Right cardiac atrium (tissue), 5 donors: ENCODE data around the gene LASP1. TPM values are rescaled to one million over a fixed set of nuclear protein-coding genes. Genes with fewer than 3 reads are reported as not detected.

Source experiments
- ATAC-seq, 2 donors: fragments of 200-7000 bp; cut with Tn5 transposase; one replicate each; pipeline versions ENCODE4 v1.8.0 to v1.9.1; 2020; ENCODE audit warnings: moderate library complexity in 2 of 2, mild to moderate bottlenecking in 1 of 2
- DNase-seq, 3 donors: peaks; one replicate each; pipeline ENCODE4 v3.0.0-alpha.2; 2020
- H3K27ac ChIP-seq: one replicate; pipeline ENCODE4 v1.5.1; 2013; ENCODE audit warnings: mild to moderate bottlenecking, low read length, control low read depth, moderate library complexity
- H3K27me3 ChIP-seq: one replicate; pipeline ENCODE4 v1.6.1; 2013; ENCODE audit not compliant: control insufficient read depth, insufficient read depth
- H3K4me1 ChIP-seq: one replicate; pipeline ENCODE4 v1.6.1; 2013; ENCODE audit warnings: low read length; ENCODE audit not compliant: control insufficient read depth, insufficient read depth
- H3K4me3 ChIP-seq: one replicate; pipeline ENCODE4 v1.5.1; 2013; ENCODE audit warnings: low read length, control low read depth
- H3K9me3 ChIP-seq: one replicate; pipeline ENCODE4 v1.6.1; 2013; ENCODE audit warnings: low read length; ENCODE audit not compliant: control insufficient read depth
- WGBS: extraction: QIAGEN DNeasy Blood & Tissue Kit; methylation state at CpG from one replicate; pipeline ENCODE4 v1.1.7; 2013; 5-methylcytosine and 5-hydroxymethylcytosine counted together
- intact Hi-C, 4 donors: fragments of 100-400 bp; cut with DNase I; formaldehyde crosslinking; loops; one replicate each; pipeline versions ENCODE4 v1.11.0 to v1.14.0; 2022 to 2023
- long read RNA-seq, 4 donors: library from polyadenylated mRNA; unstranded; transcript quantifications; one replicate each; pipeline ENCODE4 v2.0.0, GENCODE V29; 2020 to 2021
- polyA plus RNA-seq: library from polyadenylated mRNA; stranded (reverse); fragments of 200-250 nt; gene quantifications from one replicate; pipeline ENCODE4 v1.2.3, GENCODE V29; 2013
- total RNA-seq, 4 donors: library from RNA; stranded (reverse); fragmentation: NEBNext Ultra II Directional; extraction: Animal tissue kit (Norgen Biotek cat#: 25700); gene quantifications; one replicate each; pipeline ENCODE4 v1.2.1, GENCODE V29; 2021
- donor health status: healthy with polysubstance abuse.
- donor health status: DM: no; HTN: yes; CAD: no.
- donor health status: DM: no; HTN: no; CAD: no.
- donor health status: DM: no; HTN: yes; CAD: no; lungs with severe emphysema.
- donor health status: DM: yes; HTN: yes; CAD: no.

Gene LASP1, protein sequence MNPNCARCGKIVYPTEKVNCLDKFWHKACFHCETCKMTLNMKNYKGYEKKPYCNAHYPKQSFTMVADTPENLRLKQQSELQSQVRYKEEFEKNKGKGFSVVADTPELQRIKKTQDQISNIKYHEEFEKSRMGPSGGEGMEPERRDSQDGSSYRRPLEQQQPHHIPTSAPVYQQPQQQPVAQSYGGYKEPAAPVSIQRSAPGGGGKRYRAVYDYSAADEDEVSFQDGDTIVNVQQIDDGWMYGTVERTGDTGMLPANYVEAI
- total RNA-seq (10 to 100 TPM; 29.2 to 39.6 (median 35.8) TPM), polyA plus RNA-seq (23.8 TPM)
- long read RNA-seq, donor 1, full-length matches to known transcripts = 22 of 71 reads
- long read RNA-seq, donor 1, partial matches to known transcripts = 46 of 71 reads
- long read RNA-seq, donor 1, other reads (novel, unspliced or antisense) = 3 of 71 reads
- long read RNA-seq, donor 2, full-length matches to known transcripts = 18 of 39 reads
- long read RNA-seq, donor 2, partial matches to known transcripts = 14 of 39 reads
- long read RNA-seq, donor 2, other reads (novel, unspliced or antisense) = 7 of 39 reads
- long read RNA-seq, donor 3, full-length matches to known transcripts = 48 of 185 reads
- long read RNA-seq, donor 3, partial matches to known transcripts = 86 of 185 reads
- long read RNA-seq, donor 3, other reads (novel, unspliced or antisense) = 51 of 185 reads
- long read RNA-seq, donor 4, full-length matches to known transcripts = 12 of 20 reads
- long read RNA-seq, donor 4, partial matches to known transcripts = 5 of 20 reads
- long read RNA-seq, donor 4, other reads (novel, unspliced or antisense) = 3 of 20 reads

DNA sequence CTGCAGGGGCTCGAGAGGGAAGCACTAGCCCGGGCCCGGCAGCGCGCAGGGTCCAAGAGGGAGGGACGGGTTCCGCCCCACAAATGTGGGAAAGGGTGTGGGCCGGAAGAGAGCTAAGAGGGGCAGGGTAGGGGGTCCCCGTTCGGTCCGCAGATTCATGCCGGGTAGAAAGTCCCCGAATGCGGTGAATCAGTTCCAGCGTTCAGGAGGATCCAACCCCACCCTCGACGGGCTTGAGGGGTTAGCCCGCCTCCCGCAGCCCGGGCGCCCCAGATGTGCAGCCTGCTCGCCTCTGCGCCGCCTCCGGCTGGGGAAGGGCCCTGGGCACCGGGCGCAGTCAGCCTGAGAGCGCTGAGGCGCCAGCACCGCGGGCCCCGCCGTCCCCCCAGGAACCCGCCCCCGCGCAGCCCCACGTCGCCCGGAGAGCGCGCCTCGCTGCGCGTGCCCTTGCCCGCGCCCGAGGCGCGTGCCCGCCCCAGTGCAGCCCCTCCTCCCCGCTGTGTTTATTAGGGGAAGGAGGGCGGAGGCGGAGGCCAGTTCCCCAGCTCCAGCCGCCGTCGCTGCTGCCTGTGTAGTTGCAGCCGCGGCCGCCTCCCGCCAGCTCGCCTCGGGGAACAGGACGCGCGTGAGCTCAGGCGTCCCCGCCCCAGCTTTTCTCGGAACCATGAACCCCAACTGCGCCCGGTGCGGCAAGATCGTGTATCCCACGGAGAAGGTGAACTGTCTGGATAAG is at the start of gene LASP1:
TSS of gene LASP1 (plus strand) at position 533 of the 733 bp plus-strand sequence. CDS start at position 665, 132 bp downstream.
- ATAC-seq (peak; percentile 88 to 90), DNase-seq (peak; percentile 89 to 96 (median 96))
- intact Hi-C loops = loop anchor here in 1 of 4 donors (10.0 kb wide), 1 partner anchor 105 kb away; no protein-coding TSS in a partner anchor
- WGBS = under 1% methylated on average over 73 of the region's 73 CpGs
- no peaks in the 10 kb centered on the region for H3K27me3 ChIP-seq
- no peaks in the 10 kb centered on the region for H3K9me3 ChIP-seq
- H3K27ac ChIP-seq = peak within 1 kb of the TSS; percentile 94
- peaks cover 21% of the 10 kb centered on the region for H3K4me1 ChIP-seq
- peak within 1 kb of the TSS; percentile 83 for H3K4me3 ChIP-seq

DNA sequence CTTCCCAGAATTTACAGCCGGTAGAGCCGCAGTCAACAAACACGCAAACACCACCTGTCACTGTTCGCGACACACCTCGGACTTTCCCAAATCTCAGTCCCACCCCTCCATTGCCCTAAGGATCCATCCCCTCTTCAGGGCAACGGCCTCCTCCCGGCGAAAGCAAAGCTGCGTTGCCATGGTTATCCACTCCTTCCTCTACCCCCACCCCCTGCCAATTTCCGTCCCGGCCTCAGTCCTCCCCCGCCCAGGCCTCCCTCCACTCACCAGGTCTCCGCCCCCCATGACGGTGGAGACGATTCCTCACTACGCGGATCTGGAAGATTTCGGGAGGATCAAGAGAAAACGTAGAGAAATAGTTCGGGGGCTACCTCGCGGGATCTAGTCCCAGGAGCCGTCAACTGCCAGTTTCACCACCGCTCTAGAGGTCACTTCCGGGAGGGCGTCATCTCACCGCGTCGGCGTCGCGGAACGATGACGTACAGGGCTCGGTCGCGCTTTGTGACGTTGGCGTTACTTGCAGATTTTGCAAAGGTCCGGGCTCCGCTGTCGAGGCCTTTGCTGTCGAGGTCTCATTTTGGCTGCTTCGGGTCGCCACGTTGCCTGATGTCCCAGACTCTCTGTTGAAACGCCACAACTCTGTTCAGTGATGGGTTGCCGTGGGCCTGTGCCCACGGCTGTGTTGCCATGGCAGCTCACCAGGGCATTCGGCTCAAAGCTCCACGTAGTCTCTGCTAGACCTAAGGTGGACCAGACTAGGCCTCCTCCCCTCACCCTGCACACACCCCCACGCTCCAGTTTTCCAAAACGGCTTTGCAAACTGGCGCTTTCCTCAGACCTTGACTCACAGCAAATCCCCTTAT is 44.7 kb upstream of the LASP1 start, which contains the start of gene CWC25:
TSS of gene CWC25 (minus strand) at position 423 of the 863 bp plus-strand sequence. CDS start at position 285, 138 bp downstream.
- peak within 1 kb of the TSS; percentile 99 for H3K27ac ChIP-seq
- peak within 1 kb of the TSS; percentile 85 for H3K4me3 ChIP-seq
- H3K4me1 ChIP-seq = peaks cover 5% of the 10 kb centered on the region
- intact Hi-C loops = no loop called here
- no peaks in the 10 kb centered on the region for H3K27me3 ChIP-seq
- no peaks in the 10 kb centered on the region for H3K9me3 ChIP-seq
- peak; percentile 91 to 98 (median 97) for DNase-seq
- 1% methylated on average over 55 of the region's 55 CpGs for WGBS
- ATAC-seq = peak; percentile 92 to 93

DNA sequence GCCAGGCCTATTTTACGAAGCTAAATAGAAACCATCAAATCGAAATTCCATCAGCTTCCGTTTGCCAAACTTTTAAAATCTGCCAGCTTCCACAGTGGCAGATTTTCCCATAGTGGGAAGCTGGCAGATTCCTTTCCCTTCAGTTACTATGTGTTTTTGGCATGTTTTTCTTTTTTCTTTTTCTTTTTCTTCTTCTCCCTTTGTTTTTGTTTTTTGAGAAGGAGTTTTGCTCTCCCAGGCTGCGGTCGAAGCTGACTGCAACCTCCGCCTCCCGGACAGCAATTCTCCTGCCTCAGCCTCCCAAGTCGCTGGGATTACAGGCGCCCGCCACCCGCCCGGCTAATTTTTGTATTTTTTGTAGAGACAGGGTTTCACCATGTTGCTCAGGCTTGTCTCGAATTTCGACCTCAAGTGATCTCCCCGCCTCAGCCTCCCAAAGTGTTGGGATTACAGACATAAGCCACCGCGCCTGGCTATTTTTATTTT is 44.1 kb upstream of the LASP1 start:
- intact Hi-C loops = no loop called here
- Histone ChIP-seq H3K4me3 (peak overlapping the region; percentile 85), H3K9me3 (no peaks in the 10 kb centered on the region), H3K4me1 (peaks cover 5% of the 10 kb centered on the region), H3K27me3 (no peaks in the 10 kb centered on the region), H3K27ac (peak overlapping the region; percentile 99)
- DNase-seq = no peak
- WGBS = 93% methylated on average over 17 of the region's 17 CpGs
- ATAC-seq = no peak

DNA sequence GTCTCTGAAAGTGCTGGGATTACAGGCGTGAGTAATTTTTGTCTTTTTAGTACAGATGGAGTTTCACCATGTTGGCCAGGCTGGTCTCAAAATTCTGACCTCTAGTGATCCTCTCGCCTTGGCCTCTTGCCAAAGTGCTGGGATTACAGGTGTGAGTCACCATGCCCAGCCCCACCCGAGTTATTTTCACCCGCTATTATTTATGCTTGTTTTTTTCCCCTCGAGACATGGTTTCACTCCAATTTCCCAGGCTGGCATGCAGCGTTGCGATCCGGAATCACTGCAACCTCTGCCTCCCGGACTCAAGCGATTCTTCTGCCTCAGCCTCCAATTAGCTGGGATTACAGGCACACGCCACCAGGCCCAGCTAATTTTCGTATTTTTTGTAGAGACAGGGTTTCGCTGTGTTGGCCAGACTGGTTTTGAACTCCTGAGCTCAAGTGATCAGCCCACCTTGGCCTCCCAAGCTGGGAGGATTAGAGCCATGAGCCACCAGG is 25.5 kb upstream of the LASP1 start:
- H3K9me3 ChIP-seq = no peaks in the 10 kb centered on the region
- intact Hi-C loops = no loop called here
- peaks cover 4% of the 10 kb centered on the region for H3K4me1 ChIP-seq
- WGBS = 77% methylated on average over 13 of the region's 13 CpGs
- H3K27me3 ChIP-seq = no peaks in the 10 kb centered on the region
- no peak overlapping the region for H3K27ac ChIP-seq
- ATAC-seq (peak in 1 of 2 donors; percentile 4), DNase-seq (peak in 1 of 3 donors; percentile 38)
- no peak overlapping the region for H3K4me3 ChIP-seq

DNA sequence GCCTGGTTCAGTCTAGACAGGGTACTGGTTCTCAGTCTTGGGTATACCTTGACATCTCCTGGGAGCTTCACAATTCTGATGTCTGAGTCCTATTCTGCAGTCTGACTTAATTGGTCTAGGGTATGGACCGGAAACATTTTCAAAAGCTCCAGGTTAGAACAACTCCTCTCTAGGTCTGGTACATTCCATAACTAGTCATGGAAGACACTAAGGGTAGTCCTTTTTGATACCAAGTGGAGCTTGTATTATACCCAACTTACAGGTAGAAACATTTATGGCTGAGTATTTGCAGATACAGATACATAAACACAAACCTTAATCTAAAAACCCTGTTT is 21.3 kb upstream of the LASP1 start:
- Histone ChIP-seq H3K4me1 (no peaks in the 10 kb centered on the region), H3K27ac (no peak overlapping the region), H3K27me3 (no peaks in the 10 kb centered on the region), H3K9me3 (no peaks in the 10 kb centered on the region), H3K4me3 (no peak overlapping the region)
- ATAC-seq (no peak), DNase-seq (no peak)
- WGBS = 92% methylated on average over 1 of the region's 1 CpG
- intact Hi-C loops = no loop called here

DNA sequence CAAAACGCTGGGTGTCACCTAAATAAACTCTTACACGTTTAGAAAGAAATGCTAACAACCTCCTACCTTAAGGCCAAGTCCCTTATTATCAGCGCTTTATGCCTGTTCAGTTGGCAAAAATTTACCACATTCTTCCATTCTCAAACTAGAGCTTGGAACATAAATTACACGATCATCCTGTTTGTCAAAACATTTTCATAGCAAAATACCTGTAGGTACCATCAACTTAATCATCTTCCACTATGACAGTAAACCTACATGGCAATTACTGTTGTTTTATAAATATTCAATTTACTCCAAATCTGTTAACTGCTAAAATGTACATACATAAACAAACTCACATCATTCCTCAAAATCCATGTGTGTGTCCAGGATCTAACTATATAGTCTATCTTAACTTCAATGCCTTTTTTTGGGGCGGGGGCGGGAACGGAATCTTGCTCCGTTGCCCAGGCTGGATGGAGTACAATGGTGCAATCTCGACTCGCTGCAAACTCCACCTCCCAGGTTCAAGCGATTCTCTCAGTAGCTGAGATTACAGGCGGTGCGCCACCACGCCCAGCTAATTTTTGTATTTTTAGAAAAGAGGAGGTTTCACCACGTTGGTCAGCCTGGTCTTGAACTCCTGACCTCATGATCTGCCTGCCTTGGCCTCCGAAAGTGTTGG is 20.8 kb upstream of the LASP1 start:
- WGBS = 72% methylated on average over 16 of the region's 16 CpGs
- intact Hi-C loops = no loop called here
- Histone ChIP-seq H3K27ac (no peak overlapping the region), H3K9me3 (no peaks in the 10 kb centered on the region), H3K4me1 (no peaks in the 10 kb centered on the region), H3K27me3 (no peaks in the 10 kb centered on the region), H3K4me3 (no peak overlapping the region)
- DNase-seq (no peak), ATAC-seq (no peak)

DNA sequence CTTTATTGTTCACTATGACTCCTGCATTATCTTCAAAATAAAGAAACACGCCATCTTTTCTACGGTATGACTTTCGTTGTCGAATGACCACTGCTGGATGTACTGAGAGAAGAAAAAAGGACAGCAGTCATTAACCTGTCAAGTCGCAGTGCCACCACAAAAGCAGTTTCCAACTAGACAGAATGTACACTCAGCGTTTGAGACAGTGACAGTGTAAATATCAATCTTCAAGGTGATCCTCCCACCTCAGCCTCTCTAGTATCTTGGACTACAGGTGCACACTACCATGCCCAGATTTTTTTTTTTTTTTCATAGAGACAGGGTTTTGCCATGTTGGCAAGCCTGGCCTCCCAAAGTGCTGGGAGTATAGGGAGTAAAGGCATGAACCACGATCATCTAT is 19.5 kb upstream of the LASP1 start:
- Histone ChIP-seq H3K27me3 (no peaks in the 10 kb centered on the region), H3K27ac (no peak overlapping the region), H3K4me1 (no peaks in the 10 kb centered on the region), H3K9me3 (no peaks in the 10 kb centered on the region), H3K4me3 (no peak overlapping the region)
- WGBS = 71% methylated on average over 7 of the region's 7 CpGs
- no peak for DNase-seq
- intact Hi-C loops = no loop called here
- ATAC-seq = no peak

DNA sequence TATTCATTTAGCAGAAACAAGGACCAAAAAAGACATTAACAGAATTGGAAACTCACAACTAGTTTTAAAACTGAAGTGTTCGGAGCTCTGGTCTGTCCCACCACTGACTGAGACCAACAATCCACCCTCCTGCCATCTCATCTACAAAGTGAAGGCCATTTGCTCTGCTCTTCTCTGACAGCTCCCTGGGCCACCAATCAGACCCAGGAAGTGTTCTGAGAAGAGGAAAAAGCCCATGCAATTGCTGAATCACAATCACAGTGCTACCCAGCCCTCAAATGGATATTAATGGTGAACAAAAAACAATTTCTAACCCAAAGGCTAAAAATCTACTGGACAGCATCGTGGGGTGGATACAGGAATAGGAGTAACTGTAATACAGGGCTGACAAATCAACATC is 18.4 kb upstream of the LASP1 start:
- no peak for DNase-seq
- Histone ChIP-seq H3K27me3 (no peaks in the 10 kb centered on the region), H3K9me3 (no peaks in the 10 kb centered on the region), H3K4me3 (peak overlapping the region; percentile 13), H3K27ac (no peak overlapping the region), H3K4me1 (no peaks in the 10 kb centered on the region)
- intact Hi-C loops = no loop called here
- no peak for ATAC-seq
- 45% methylated on average over 2 of the region's 2 CpGs for WGBS

DNA sequence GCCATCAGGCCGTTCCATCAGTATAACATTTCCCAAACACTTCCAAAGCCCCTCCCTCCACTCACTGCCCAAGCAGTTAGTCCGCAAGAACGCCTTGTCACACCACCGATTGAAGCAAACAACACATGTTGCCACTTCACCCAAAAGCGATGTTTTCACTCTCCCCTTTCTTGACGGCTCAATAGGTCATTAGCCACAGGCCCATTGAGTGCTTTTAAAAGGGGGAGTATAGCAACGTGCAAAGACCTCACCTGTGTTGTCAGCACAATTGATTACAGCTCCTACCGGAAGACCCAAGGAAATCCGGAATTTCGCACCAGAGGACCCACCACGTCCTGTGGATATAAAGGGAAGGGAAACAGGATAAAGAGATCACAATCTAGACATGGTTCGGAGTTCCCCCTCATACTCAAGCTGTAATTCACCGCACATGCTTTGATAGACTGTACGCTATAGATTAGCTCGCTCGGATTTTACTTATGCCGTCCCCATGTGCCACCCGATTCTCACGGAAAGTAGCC is 17.0 kb upstream of the LASP1 start:
- no peaks in the 10 kb centered on the region for H3K9me3 ChIP-seq
- H3K27me3 ChIP-seq = no peaks in the 10 kb centered on the region
- WGBS = 1% methylated on average over 19 of the region's 19 CpGs
- H3K4me3 ChIP-seq = peak overlapping the region; percentile 72
- intact Hi-C loops = no loop called here
- peak; percentile 8 to 9 for ATAC-seq
- H3K4me1 ChIP-seq = no peaks in the 10 kb centered on the region
- H3K27ac ChIP-seq = peak overlapping the region; percentile 76
- no peak for DNase-seq
